HepG2 (cell line): ENCODE results near the gene KREMEN1. TPM values are rescaled to one million over a fixed set of nuclear protein-coding genes. Genes with fewer than 3 reads are reported as not detected.
A peak's percentile ranks its signal among the peaks of the same experiment; 100 is the strongest.

Source experiments
- FOSL2 ChIP-seq: sonication (generic); formaldehyde crosslinking; IDR thresholded peaks from 2 replicates; pipeline ENCODE4 v1.4.0; 2020; ENCODE audit warnings: missing genetic modification reagents
- KDM5B ChIP-seq: sonication (generic); formaldehyde crosslinking; IDR thresholded peaks from 2 replicates; pipeline ENCODE4 v1.4.0; 2020; ENCODE audit warnings: missing genetic modification reagents, mild to moderate bottlenecking, borderline replicate concordance
- PATZ1 ChIP-seq: sonication (generic); formaldehyde crosslinking; IDR thresholded peaks from 2 replicates; pipeline ENCODE4 v1.4.0; 2020; ENCODE audit warnings: missing genetic modification reagents
- PHF20 ChIP-seq: sonication (generic); formaldehyde crosslinking; IDR thresholded peaks from 2 replicates; pipeline ENCODE4 v1.5.0; 2020; ENCODE audit warnings: mild to moderate bottlenecking, missing genetic modification reagents
- REL ChIP-seq: sonication (generic); formaldehyde crosslinking; conservative IDR thresholded peaks from 2 replicates; pipeline ENCODE4 v1.8.0; 2022; ENCODE audit warnings: mild to moderate bottlenecking, missing genetic modification reagents, moderate library complexity
- ZNF382 ChIP-seq: sonication (generic); formaldehyde crosslinking; IDR thresholded peaks from 2 replicates; pipeline ENCODE4 v1.5.0; 2020; ENCODE audit warnings: missing genetic modification reagents, mild to moderate bottlenecking, borderline replicate concordance
- polyA plus RNA-seq, 8 experiments: library from polyadenylated mRNA; depleted of rRNA in 3 of 8; stranded (reverse) in 7 of 8; unstranded in 1 of 8; fragments of >200 nt; fragmentation: Illumina TruSeq in 4 of 8; extraction: Trizol in 4 of 8; gene quantifications; 2 replicates each; pipeline versions ENCODE4 v1.2.1 to v1.2.3, GENCODE V29; 2011 to 2016; ENCODE audit warnings: low read depth in 4 of 8, missing spikeins in 1 of 8, mixed read lengths in 1 of 8; ENCODE audit not compliant: insufficient read depth in 1 of 8
- total RNA-seq, 5 experiments: library from RNA; depleted of rRNA; stranded (reverse); fragments of >200 nt; fragmentation: Illumina TruSeq; extraction: Trizol; gene quantifications; 2 replicates each; pipeline ENCODE4 v1.2.3, GENCODE V29; 2016; ENCODE audit warnings: low read depth in 1 of 5
- TF ChIP-seq, protein P1 (sequence below): sonication (generic); formaldehyde crosslinking; IDR thresholded peaks from one replicate; pipeline ENCODE4 v1.5.1; 2020; ENCODE audit warnings: mild to moderate bottlenecking, missing genetic modification reagents; ENCODE audit errors: not compliant biosample characterization
- TF ChIP-seq, protein P2 (sequence below), 2 experiments: fragments of 450-650 bp in 1 of 2; sonication (generic) in 1 of 2; formaldehyde crosslinking in 1 of 2; IDR thresholded peaks; 2 replicates each; pipeline versions ENCODE4 v1.6.1 to v1.8.0; 2016 to 2022; ENCODE audit warnings: antibody characterized with exemption in 1 of 2, mild to moderate bottlenecking in 1 of 2, missing genetic modification reagents in 1 of 2

Gene KREMEN1
- total and polyA plus RNA-seq, 2 of the 13 experiments (the other 11 are each of a cell fraction or from before 2014, with no cell fraction given), result 9.8 to 13.8 TPM

DNA sequence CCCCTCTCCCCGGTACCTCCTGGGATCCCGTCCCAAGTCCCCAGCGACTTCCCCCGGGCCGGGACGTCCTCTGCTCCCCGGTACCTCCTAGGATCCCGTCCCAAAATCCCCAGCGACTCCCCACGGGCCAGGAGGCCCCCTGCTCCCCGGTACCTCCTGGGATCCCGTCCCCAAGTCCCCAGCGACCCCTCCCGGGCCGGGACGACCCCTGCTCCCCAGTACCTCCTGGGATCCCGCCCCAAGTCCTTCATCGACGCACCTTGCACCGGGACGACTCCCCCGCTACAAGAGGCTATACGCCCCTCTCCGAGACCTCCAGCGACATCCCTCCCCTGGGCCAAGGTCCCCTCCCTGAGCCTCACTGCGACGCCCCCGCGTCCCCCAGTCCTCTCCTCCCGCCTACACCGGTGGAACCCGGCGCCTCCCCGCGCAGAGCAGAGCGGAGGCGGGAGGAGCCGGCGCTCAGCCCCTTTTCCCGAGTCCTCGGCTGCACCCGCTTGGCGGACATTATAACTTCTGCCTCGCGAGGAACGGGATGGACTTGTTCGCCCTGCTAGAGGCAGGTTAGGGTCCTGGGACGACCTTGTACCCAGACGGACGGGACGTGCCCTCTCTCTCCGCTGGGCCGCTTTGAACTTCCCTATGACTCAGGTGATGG lies 912 bp downstream of the KREMEN1 start (continued):
- TF ChIP-seq, protein P1, sequence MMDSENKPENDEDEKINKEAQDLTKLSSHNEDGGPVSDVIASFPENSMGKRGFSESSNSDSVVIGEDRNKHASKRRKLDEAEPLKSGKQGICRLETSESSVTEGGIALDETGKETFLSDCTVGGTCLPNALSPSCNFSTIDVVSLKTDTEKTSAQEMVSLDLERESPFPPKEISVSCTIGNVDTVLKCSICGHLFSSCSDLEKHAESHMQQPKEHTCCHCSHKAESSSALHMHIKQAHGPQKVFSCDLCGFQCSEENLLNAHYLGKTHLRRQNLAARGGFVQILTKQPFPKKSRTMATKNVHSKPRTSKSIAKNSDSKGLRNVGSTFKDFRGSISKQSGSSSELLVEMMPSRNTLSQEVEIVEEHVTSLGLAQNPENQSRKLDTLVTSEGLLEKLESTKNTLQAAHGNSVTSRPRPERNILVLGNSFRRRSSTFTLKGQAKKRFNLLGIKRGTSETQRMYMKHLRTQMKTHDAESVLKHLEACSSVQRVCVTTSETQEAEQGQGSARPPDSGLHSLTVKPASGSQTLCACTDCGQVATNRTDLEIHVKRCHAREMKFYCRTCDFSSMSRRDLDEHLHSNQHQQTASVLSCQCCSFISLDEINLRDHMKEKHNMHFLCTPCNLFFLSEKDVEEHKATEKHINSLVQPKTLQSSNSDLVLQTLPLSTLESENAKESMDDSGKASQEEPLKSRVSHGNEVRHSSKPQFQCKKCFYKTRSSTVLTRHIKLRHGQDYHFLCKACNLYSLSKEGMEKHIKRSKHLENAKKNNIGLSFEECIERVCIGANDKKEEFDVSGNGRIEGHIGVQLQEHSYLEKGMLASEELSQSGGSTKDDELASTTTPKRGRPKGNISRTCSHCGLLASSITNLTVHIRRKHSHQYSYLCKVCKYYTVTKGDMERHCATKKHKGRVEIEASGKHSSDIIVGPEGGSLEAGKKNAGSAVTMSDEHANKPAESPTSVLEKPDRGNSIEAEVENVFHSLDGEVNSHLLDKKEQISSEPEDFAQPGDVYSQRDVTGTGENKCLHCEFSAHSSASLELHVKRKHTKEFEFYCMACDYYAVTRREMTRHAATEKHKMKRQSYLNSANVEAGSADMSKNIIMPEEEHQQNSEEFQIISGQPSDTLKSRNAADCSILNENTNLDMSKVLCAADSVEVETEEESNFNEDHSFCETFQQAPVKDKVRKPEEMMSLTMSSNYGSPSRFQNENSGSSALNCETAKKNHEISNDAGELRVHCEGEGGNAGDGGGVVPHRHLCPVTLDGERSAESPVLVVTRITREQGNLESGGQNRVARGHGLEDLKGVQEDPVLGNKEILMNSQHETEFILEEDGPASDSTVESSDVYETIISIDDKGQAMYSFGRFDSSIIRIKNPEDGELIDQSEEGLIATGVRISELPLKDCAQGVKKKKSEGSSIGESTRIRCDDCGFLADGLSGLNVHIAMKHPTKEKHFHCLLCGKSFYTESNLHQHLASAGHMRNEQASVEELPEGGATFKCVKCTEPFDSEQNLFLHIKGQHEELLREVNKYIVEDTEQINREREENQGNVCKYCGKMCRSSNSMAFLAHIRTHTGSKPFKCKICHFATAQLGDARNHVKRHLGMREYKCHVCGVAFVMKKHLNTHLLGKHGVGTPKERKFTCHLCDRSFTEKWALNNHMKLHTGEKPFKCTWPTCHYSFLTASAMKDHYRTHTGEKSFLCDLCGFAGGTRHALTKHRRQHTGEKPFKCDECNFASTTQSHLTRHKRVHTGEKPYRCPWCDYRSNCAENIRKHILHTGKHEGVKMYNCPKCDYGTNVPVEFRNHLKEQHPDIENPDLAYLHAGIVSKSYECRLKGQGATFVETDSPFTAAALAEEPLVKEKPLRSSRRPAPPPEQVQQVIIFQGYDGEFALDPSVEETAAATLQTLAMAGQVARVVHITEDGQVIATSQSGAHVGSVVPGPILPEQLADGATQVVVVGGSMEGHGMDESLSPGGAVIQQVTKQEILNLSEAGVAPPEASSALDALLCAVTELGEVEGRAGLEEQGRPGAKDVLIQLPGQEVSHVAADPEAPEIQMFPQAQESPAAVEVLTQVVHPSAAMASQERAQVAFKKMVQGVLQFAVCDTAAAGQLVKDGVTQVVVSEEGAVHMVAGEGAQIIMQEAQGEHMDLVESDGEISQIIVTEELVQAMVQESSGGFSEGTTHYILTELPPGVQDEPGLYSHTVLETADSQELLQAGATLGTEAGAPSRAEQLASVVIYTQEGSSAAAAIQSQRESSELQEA, result no peak
- TF ChIP-seq ZNF382 (CRISPR knock-in tag) (no peak), PATZ1 (peak; percentile 55), FOSL2 (peak; percentile 31; the same call in 1 of the 2 replicates), REL (CRISPR knock-in tag) (no peak), PHF20 (CRISPR knock-in tag) (no peak), KDM5B (peak; percentile 27; the same call in 1 of the 2 replicates)
- TF ChIP-seq, protein P2, sequence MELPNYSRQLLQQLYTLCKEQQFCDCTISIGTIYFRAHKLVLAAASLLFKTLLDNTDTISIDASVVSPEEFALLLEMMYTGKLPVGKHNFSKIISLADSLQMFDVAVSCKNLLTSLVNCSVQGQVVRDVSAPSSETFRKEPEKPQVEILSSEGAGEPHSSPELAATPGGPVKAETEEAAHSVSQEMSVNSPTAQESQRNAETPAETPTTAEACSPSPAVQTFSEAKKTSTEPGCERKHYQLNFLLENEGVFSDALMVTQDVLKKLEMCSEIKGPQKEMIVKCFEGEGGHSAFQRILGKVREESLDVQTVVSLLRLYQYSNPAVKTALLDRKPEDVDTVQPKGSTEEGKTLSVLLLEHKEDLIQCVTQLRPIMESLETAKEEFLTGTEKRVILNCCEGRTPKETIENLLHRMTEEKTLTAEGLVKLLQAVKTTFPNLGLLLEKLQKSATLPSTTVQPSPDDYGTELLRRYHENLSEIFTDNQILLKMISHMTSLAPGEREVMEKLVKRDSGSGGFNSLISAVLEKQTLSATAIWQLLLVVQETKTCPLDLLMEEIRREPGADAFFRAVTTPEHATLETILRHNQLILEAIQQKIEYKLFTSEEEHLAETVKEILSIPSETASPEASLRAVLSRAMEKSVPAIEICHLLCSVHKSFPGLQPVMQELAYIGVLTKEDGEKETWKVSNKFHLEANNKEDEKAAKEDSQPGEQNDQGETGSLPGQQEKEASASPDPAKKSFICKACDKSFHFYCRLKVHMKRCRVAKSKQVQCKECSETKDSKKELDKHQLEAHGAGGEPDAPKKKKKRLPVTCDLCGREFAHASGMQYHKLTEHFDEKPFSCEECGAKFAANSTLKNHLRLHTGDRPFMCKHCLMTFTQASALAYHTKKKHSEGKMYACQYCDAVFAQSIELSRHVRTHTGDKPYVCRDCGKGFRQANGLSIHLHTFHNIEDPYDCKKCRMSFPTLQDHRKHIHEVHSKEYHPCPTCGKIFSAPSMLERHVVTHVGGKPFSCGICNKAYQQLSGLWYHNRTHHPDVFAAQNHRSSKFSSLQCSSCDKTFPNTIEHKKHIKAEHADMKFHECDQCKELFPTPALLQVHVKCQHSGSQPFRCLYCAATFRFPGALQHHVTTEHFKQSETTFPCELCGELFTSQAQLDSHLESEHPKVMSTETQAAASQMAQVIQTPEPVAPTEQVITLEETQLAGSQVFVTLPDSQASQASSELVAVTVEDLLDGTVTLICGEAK (IDR thresholded peaks at IDR 0.05), result no peak
- TF ChIP-seq, protein P2 (CRISPR knock-in tag; IDR thresholded peaks at IDR 0.05), result no peak; the same call in 1 of the 2 replicates
